Right lung (tissue), 5 donors: ENCODE measurements around the gene CALCB. TPM values are rescaled to one million over a fixed set of nuclear protein-coding genes. Genes with fewer than 3 reads are reported as not detected.

Source experiments
- DNase-seq, 2 donors: peaks; one replicate each; pipeline ENCODE4 v3.0.0-alpha.2; 2013
- polyA plus RNA-seq, 5 donors: library from polyadenylated mRNA; unstranded; fragments of 120-200 nt; gene quantifications; one replicate each; pipeline versions ENCODE4 v1.2.1 to v1.2.3, GENCODE V29; 2013; ENCODE audit warnings: inconsistent platforms in 1 of 5, low replicate concordance in 1 of 5; ENCODE audit not compliant: insufficient read length in 5 of 5, insufficient read depth in 1 of 5

Gene CALCB
- polyA plus RNA-seq, 5 donors: 0.08 to 0.23 (median 0.17) TPM

- DNase-seq: no peak
Measured at GRCh38 chr11:15118431-15118830, 45.0 kb downstream of the CALCB start.

GRCh38 chr11:15119352-15119751, 46.0 kb downstream of the CALCB start:
- DNase-seq: no peak

- DNase-seq: no peak
Measured at GRCh38 chr11:15119826-15120225, 46.4 kb downstream of the CALCB start.

GRCh38 chr11:15123849-15124248, 50.5 kb downstream of the CALCB start:
- DNase-seq: no peak

GRCh38 chr11:15124528-15124927, 51.1 kb downstream of the CALCB start:
- no peak for DNase-seq

GRCh38 chr11:15127341-15127740, 53.9 kb downstream of the CALCB start:
- no peak for DNase-seq

Other genes starting within 250 kb of the CALCB start
- 10 to 100 TPM; 26.0 to 32.5 (median 29.8) TPM for gene CYP2R1, start 181.4 kb upstream of the CALCB start, polyA plus RNA-seq
- gene CALCA, start 101.2 kb upstream of the CALCB start, polyA plus RNA-seq: 1 to 10 TPM; 1.5 to 3.9 (median 2.5) TPM
- under 1 TPM; 0.21 to 0.72 (median 0.55) TPM for gene INSC, start 41.3 kb downstream of the CALCB start, polyA plus RNA-seq